Stimulated activated CD4-positive, alpha-beta T cell treated with anti-CD3 and anti-CD28 coated beads, Interleukin-1b, Interleukin-23, amount 100 ng/mL, for 48 hours (primary cell): ENCODE data around the gene CAMK2N2.

Source experiments
- DNase-seq: peaks from one replicate; pipeline ENCODE4 v3.0.0-alpha.2; 2020

The CAMK2N2 gene

GRCh38 chr3:184211297-184211696 is 50.1 kb downstream of the CAMK2N2 start:
- no peak for DNase-seq
